Measurements from ENCODE around the gene ZBED4.

The ZBED4 gene

DNA sequence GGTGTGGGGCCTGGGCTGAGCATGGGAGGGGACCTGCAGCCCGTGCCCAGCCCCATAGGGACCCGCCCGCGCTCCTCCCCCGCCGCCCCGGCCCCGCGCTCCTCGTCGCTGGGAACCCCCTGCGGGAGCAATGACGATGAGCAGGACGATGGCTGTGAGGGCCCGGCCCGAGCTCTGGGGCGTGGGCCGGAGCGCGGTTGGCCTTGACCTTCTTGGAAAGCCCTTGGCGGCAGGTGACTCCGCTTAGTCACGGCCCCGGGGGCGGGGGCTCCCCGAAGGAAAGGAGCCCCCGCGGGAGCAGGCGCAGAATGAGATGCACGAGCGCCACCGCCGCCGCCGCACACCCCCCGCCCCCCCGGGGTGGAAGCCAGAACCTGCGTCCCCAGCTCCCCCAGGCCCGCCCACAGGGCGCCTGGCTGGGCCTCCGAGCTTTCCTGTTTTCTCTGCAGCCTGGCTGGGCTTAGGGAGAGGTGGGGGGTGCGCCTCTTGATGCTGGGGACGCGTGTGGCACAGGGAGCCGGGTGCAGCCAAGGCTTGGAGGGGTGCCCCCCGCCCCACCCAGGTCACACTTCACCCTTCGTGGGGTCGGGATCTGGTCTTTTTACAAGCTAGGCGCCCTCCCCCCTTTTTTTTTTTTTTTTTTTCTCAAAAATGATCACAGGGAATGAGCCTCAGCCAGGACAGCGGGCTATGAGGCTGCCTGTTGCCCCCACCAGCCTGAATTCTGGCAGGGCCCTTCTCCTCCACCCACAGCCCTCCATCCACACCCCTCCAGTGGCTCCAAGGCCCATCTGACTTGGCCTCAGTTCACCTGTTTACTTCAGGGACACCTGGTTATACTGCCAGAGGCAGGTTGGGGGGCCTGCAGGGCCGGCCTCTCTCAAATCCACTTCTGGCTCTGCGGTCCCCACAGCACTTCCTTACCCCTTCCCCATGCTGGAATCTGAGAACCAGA, 82.7 kb downstream of the ZBED4 start:
- DNase-seq (ENCODE audit: low spot score), result peak; percentile 70

DNA sequence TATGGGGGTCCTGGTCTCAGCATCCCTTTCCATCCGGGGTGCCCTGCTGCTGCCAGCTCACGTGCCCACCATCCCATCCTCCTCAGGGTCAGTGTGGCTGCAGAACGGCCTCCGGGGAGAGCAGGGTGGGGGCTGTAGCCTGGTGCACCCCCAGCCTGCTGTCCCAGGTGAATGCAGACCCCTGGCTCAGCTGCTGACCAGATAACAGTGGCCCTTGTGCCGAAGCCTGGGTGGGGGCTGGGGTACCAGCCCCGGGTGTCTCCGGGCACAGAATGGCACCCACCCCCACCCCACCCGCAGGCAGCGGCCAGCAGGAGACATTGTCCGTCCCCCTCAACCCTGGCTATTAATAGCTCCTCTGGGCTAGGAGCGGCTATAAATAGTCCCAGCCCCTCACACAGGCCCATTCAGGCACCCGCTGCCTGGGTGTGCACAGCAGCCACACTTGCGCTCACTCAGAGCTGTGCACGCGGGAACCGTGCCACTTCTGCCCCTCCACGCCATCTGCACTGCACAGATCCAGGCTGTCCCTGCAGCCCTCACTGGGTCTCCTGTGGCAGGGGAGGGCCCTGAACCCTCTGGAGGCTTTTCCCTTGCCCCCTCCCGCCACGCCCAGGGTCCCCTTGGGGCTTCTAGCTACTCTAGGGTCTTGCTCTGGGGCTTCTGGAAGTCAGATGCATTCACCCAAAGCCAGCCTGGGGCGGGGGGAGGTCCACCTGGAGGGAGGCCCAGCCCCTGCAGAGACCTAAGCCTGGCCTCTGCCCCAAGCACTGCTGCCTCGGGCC, 83.5 kb downstream of the ZBED4 start:
- DNase-seq (ENCODE audit: low spot score), result no peak

DNA sequence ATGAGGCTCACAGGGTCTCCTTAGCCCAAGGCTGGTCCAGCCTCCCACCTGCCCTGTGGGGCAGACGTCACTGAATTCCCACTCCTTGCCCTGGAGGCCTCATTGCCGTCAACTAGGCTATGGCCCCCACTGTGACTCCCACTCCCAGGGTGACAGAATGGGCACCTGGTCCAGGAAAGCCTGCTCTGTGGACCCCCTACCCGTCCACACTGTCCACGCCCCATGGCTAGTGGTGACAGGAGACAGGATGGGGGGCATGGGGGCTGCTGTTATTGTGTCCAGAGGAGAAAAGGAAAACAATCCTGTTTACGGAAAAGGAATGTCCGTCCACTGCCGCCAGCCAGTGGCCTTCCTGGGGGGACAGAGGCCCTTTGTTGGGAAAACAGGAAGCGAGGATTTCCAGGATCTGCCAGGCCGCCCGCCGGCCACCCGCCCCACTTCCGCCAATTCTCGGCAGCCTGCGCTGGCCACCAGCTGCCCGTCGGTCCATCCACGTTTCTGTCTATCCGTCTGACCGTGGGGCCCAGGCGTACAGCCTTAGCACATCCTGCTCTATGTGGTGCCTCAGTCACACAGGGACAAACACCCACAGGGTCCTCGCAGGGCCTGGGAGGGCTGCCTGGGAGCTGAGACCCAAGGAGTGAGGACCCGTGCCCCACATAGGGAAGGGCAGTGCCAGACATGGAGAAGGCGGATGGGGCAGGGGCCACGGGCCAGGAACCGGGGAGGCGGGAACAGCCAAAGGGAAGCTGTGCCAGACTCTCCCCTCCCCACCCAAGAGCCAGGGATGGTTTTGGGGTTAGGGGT, 84.3 kb downstream of the ZBED4 start:
- DNase-seq (ENCODE audit: low spot score), result no peak

DNA sequence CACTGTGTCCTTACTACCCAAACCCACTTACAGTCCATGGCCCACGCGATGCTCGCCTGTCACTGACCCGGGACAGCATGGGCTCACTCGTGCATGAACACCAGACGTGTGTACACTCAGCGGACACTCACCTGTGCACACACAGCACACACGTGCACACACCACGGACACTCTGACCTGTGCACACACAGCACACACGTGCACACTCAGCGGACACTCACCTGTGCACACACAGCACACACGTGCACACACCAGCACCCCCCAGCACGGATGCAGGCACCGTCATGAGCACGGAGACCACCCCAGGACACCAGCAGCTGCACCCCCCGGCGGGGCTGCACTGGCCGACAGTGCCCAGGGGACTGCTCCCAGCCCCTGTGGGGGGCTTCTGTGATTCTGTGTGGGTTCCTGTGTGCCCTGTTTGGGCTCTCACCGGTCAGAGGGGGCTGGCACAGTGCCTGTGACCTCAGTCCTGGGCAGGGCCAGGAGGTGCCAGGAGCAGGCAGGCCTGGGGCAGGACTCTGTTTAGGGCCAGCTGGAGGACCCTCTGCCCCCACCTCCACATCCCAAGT, 85.0 kb downstream of the ZBED4 start:
- DNase-seq (ENCODE audit: low spot score), result no peak
